ENCODE results near the gene SDS.

SDS gene

DNA sequence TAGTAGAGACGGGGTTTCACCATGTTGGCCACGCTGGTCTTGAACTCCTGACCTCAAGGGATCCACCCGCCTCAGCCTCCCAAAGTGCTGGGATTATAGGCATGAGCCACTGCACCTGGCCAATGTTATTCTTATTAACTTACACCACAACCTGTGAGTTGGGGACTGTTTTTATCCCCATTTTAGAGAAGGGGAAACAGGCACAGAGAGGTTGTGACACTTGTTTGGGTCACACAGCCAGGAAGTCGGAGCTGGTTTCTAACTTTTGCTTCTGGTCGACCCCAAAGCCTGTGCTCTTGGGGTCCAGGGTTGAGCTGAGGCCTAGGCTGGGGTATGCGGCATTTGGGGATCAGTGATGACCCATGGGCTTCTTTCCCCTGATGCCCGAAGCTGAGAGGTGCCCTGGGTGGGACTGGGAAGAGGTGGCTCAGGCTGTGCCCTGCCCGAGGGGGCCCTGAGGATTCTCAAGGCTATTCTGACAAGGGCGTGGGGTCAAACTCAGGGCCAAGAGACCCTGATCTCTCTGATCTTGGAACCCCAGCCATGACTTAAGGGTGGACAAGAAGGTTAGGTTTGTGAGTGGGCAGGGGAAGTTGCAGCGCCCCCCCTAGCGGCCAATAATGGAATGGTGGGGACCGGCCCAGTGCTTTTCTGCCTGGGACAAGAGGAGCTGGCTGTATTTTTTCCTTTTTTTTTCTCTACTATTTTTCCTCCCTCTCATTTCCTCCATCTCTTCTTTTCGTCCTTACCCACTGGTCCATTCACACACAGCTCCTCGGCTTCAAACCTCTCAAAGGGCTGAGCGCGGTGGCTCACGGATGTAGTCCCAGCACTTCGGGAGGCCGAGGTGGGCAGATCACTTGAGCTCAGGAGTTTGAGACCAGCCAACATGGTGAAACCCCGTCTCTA, 21.5 kb upstream of the SDS start:
- peak; percentile 51 for DNase-seq

DNA sequence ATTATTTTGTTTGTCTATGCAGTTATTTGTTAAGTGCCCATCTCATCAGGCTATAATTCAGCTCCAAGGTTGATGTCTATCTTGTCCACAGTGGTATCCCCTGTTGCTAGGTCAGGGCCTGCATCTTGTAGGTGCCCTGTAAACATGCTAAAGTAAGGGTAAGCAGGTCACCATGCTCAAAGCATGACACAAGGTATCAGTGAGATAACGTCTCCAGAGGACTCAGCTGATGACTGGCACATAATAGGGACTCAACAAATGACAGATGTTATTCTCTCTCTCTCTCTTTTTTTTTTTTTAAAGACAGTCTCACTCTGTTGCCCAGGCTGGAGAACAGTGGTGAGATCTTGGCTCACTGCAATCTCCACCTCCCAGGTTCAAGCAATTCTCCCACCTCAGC, 20.8 kb upstream of the SDS start:
- no peak for DNase-seq

DNA sequence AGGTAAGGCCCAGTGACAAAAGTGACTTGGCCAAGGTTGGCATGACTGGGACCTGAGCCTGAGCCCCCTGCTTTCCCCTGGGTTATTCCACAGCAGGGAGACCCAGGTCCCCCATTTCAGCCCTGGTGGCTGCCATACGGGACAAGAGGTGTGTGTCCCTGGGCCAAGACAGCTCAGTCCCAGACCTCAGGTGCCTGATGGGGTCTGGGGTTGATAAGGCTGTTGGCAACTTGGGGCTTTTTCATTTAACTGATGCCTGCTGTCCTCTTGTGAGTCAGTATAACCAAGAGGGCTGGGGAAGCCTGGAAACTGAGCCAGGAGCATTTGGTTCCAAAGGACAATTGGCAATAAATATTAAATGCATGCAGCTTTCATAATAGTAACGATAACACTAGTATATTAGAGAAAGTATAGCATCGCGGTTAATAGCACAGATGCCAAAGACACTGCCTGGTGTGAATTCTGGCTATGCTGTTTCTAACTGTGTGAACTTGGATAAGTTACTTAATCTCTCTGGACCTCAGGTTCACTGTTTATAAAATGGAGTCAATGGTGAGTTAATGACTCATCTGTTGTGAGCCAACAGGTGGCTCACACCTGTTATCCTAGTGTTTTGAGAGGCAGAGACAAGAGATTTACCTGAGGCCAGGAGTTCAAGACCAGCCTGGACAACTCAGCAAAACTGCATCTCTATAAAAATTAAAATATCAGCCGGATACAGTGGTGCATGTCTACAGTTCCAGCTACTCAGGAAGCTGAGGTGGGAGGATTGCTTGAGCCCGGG, 19.4 kb upstream of the SDS start:
- no peak for DNase-seq

DNA sequence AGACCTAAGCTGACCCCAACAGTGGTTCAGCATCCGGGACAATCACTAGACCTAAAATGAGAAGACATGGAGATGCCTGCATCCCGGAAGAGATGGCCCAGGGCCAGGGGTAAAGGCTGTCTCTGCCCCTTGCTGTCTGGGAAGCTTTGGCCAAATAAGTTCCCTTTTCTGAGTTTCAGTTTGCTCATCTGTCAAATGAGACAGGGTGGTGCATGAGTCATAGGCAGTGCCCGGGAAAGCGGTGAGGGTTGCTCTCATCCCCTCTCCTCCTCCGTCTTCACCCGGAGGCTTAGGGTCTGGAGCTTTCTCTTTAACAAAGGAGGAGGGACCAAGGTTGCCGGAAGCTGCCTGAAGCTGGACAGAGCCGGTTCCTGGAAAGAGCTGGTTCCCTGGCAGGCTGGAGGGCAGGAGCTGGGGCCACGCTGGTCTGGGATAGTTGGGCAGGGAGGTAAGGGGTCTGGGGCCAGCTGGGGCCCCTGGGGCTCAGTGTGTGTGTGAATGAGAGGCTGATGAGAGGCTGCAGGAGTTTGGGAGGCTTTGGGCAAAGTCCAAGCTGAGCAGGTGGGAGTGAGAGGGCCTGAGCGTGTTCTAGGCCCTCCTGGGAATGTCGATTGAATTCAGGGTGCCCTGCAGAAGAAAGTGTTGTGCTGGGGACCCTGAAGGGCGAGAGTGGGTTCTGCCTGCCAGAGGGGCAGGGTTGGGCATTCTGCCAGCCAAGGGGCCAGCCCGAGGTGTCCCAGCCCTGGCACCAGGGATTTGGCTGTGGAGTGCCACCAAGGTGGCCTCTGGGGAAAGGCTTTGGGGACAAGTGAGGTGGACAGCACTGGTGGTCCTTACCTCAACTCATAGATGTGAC, 18.6 kb upstream of the SDS start, which contains the start of gene SDSL:
TSS of gene SDSL (plus strand) at position 351 of the 856 bp plus-strand sequence. CDS start 5,603 bp downstream, outside the sequence.
- DNase-seq: no peak

DNA sequence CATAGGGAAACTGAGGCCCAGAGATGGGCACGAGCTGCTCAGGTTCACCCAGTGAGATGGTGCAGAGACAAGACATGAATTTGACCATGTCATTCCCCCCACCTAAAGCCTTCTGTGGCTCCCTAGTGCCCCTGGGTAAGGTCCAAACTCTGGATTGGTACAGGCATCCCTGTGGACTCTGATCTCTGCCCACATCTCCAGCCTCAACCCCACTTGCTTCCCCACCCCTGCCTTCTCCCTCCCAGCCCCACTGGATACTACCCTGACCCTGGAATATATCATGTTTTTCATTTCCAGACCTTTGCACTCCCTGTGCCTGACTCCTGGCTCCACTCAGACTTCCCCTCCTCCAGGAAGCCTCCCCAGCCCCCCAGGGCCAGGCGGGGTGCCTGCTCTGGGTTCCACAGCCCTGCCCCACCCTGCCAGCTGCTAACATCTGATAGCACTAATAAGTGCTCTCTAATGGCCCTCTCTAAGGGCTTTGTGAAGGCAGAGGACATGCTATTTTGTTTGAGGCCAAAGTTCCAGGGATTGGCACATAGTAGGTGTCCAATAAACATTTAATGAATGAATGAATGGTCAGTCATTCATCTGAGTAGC, 17.4 kb upstream of the SDS start:
- no peak for DNase-seq

DNA sequence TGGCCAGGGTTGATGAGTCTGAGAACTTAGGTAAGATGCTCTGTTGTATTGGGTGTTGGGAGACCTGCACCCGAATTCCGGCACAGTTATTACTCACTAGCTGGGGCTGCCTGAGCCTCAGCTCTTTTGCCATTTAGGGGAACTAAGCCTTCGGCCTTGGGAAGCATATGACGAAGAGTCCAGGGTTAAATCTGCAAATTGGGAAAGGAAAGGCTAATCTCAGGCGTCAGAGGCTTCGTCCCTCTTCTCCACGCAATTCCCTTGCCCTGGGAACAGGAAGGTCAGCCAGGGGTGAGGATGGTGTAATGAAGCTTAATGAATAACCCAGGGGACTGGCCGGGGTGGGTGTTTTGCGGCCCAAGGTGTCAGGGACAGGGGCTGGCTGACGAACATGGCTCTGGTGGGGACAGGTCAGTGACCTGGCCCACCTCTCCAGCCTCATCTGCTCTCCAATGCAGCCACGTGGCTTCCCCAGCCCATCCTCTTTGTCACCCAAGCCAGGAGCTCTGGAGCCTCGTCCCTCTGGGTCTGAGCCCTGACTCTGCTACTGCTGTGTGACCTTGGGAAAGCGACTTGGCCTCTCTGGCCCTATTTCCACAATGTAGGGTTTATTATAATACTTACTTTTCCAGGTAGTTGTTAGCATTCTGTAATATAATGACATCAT, 14.7 kb upstream of the SDS start:
- DNase-seq: no peak

DNA sequence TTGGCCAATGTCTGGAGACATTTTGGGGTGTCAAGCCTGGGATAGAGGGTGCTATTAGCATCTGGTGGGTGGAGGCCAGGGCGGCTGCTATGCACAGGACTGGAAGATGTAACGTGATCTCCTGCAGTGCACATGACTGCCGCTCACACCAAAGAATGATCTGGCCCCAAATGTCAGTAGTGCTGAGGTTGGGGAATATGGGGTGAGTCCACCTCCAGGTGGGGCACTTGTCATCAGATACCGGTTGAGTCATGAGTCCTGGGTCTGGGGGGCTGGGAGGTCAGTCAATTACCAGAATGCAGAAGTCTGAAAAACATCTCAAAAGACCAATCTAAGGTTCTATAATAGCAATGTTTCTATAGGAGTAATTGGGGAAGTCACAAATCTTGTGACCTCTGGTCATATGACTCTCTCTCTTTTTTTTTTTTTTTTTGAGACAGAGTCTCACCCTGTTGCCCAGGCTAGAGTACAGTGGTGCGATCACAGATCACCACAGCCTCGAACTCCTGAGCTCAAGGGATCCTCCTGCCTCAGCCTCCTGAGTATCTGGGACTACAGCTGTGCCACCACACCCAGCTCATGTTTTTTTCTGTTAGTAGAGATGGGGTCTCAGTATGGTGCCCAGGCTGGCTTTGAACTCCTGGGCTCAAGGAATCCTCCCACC, 12.5 kb upstream of the SDS start:
- DNase-seq: no peak

DNA sequence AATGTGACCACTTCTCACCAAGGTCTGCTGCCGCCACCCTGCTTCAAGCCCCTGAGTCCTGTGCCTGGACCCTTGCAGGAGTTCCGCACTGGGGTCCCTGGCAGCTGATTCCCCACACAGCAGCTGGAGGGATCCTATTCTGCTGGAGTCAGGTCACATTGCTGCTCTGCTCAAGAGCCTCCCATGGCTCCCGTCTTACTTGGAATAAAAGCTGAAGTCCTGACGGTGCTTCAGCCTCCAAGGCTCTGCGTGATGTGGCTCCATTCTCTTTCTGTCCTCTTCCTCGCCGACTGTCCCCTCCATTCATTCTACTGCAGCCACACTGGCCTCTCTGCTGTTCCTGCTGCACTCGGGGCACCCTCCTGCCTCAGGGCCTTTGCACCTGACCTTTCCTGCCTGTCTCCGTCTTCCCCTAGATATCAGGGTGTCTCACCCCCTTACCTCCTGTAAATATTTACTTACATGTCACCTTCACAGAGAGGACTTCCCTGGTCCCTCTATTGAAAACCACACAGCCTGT, 10.9 kb upstream of the SDS start:
- no peak for DNase-seq

DNA sequence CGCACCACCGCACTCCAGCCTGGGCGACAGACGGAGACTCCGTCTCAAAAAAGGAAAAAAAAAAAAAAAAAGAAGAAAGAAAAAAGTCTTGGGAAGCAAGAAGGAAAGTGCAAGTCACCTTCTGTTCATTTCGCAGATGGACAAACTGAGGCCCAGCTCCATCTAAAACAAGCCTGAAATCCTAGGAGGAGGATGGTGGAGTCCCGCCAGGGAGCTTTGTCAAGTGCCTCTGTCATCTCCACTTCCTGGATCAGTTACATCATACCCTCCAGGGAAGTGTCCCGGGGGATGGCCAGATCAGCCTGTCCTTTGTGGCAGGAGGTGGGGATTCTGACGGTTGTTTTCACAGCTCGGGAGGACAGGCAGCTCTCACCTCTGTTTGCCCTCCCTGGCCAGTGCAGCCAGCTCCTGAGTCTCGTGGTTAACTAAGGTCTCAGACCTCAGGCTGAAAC, 9.8 kb upstream of the SDS start:
- no peak for DNase-seq

DNA sequence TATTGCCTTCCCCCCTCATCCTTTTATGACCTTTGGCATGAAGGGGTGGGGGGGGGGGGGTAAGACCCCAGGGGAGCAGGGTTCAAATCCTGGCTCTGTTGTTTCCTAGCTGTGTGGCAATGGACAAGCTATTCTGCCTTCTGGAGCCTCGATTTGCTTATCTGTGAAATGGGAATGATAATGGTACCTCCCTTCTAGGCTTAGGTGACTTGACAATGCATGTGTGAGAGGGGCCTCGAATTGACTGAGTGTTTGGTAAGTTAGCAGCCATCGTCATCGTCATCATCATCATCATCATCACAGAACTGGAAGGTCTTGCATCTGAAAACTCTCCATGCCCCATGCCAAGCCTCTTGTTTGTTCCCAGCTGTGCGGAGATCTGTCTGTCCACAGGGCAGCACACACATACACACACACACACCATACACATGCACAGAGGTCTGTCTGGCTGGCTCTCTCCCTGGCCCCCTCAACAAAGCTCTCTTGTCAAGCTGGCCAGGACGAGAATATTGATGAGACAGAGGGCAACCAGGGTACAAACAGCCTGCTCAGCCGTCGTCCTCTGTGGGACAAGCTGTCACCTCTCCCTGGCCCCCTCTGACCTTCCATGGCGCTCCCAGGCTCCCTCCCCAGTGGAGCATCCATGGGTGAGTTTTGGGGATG, 5.9 kb upstream of the SDS start:
- DNase-seq: no peak

DNA sequence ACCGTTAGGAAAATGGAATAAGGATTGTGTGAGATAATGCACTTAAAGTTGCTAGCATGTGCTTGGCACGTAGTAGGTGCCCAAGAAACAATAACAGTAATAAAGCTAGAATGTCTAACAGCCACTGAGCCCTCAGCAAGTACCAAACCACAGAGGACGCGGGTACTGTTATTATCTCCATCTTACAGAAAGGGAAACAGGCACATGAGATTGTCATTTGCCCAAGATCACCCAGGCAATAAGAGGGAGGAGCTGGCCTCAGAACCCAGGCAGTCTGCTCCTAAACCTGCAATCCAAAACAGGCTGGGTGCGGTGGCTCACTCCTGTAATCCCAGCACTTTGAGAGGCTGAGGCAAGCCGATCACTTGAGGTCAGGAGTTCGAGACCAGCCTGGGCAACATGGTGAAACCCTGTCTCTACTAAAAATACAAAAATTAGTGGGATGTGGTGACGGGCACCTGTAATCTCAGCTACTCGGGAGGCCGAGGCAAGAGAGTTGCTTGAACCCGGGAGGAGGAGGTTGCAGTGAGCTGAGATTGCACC, 5.1 kb upstream of the SDS start:
- no peak for DNase-seq

DNA sequence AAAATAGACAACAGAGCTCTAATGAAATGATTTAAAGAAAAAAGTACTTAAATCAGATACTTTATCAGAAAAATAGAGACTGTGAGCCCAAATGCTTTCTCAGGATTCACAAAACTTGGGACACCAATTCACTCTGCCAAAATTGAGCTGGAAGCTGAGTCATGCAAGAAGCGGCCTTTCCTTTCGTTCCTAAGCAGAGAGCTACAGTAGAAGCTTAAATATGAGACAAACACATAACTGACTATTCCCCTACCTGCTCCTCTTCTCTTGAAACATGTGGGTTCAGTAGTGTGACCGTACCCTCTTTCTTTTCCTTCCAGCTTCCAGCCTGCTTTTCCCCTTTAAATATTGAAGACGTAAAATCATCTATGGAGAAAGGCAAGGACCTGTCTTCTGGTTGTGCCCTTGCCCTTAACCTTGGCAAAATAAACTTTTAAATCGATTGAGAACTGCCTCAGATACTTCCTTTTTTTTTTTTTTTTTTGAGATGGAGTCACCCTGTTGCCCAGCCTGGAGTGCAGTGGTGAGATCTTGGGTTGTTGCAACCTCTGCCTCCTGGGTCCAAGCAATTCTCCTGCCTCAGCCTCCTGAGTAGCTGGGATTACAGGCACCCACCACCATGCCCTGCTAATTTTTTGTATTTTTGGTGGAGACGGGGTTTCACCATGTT, 4.4 kb upstream of the SDS start:
- no peak for DNase-seq

DNA sequence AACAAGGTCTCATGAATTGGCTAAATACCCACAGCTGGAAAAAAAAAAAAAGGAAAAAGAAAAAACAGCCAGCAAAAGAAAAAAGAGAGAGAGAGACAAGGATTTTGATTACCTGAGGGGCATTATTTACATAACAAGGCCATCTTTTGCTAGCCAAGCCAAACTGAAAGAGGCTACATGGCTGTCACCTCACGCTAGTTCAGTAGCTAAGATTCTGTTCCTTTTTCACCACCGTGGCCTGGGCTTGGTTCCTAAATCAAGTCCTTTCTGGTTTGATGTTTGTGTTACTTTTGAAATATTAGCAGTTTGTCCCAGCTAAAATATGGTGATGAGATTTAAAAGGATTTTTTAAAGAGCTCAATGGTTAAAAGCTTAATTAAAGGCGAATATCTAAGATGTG, 2.0 kb upstream of the SDS start:
- no peak for DNase-seq

DNA sequence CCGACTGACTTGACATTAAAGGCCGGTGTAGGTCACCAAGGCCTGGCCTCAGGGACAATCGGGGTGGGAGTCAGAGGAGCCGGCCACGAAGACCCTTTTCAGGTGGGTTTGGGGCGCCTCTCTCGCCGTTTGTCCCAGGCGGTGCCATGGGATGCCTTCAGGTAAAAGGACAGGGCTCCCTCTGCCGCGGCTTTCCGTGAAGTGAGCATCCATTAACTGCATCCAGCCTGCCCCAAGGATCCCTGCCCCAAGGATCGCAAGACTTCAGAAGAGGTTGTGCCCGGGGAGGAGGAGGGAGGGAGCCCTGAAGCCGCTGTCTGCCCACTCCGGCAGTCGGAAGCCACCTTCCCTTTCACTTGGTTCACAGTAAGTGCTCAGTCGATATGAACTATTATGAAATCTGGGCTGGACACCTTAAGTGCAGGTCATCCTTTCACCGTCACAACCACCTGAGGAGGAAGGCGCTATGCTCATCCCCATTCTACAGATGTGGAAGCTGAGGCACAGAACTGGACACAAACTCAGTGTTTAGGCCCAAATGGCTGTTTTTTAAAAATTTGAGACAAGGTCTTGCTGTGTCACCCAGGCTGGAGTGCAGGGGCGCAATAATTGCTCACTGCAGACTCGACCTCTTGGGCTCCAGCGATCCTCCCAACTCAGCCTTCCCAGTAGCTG, 964 bp downstream of the SDS start:
- no peak for DNase-seq

DNA sequence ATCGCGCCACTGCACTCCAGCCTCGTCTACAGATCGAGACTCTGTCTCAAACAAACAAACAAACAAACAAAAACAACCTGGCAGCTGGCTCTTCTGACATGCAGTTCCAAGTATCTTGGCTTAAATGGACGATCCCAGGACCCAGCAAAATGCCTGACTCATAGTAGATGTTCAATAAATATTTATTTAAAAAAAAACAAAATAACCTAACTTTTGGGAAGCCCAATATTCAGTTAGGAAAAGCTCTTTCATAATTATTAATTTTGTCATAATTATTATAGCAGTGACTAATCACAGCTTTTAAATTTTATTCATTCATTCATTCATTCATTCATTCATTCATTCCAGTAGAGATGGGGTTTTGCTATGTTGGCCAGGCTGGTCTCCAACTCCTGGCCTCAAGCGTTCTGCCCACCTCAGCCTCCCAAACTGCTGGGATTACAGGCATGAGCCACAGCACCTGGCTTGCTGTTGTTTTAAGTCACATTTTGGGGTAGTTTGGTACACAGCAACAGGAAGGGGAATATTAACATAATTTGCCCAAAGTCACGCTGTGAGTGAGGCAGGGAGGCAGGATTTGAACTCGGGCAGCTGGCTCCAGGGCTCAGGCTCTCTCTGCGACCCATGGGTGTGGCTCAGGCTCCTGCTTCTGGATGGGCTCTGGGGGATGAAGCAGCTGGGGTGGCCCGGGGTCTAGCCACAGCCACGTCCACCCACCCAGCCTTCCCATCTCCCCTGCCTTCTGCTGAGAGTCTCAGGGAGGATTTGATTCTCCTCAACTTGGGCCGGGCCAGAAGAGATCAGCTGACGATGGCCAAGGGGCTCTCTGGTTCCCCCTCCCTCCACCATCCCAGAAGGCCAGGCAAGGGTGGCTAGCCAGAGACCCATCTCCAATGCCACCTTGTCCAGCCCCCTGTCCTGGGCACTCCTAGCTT, 2.4 kb downstream of the SDS start:
- DNase-seq: no peak

DNA sequence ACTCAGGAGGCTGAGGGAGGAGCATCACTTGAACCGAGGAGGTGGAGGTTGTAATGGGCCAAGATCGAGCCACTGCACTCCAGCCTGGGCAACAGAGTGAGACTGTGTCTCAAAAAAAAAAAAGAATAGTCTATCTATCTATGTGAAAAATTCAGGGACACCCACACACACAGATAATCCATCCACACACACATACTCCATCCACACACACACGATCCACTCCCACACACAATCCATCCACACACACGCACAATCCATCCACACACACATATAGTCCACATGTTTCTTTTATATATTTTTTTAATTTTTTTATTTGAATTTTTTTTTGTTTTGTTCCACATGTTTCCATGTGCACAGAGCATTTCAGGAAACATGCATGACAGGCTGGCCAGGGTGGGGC, 3.3 kb downstream of the SDS start:
- DNase-seq: no peak

DNA sequence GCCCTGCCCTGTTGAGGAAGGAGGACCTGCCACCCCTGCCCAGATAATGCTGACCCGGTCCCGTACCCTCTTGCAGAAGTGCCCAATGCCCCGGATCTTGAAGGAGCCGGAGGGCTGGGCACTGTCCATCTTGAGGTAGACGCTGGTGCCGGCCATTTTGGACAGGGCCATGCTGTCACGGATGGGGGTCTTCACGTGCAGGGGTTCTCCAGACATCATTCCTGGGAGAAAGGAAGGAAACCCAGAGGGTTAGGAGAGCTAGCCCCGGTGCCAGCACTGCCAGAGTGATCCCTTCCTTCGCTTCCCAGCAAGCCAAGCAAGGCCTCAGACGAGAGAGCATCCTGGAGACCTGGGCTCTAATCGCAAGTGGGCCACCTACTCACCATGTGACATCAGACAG, 4.2 kb downstream of the SDS start:
- DNase-seq: no peak

All from stimulated activated CD4-positive, alpha-beta T cell treated with anti-CD3 and anti-CD28 coated beads, Interleukin-12 subunit alpha, Interleukin-12 subunit beta, amount 100 ng/mL, for 4 hours (primary cell).